OCI-LY7 (cell line): ENCODE measurements around the gene TSHZ2. TPM values are rescaled to one million over a fixed set of nuclear protein-coding genes. Genes with fewer than 3 reads are reported as not detected.

Source experiments
- BruUV-seq: library from RNA; stranded (reverse); fragments of 400-500 nt; replicated peaks from 2 replicates; lab custom pipeline; 2021; lab: Mats Ljungman, UMichigan
- CTCF ChIA-PET: fragments of 300-600 bp; sonication (Branson Sonifier 250); formaldehyde crosslinking; loops from one replicate; lab custom pipeline; 2022; ENCODE audit warnings: antibody characterized with exemption; ENCODE audit not compliant: unreplicated experiment; lab: Charles Lee
- POLR2A ChIA-PET: fragments of 300-600 bp; sonication (Branson Sonifier 250); formaldehyde crosslinking; loops from one replicate; lab custom pipeline; 2022; ENCODE audit warnings: antibody characterized with exemption; lab: Charles Lee
- DNase-seq: peaks from one replicate; pipeline ENCODE4 v3.0.0-alpha.2; 2015; ENCODE audit warnings: low spot score
- H2AFZ ChIP-seq: fragments of 200-600 bp; sonication (generic), shearing (Covaris generic); 2 replicates; pipeline ENCODE4 v1.6.1; 2014; ENCODE audit warnings: mild to moderate bottlenecking, antibody characterized with exemption, low read length, moderate library complexity
- H3K27ac ChIP-seq: fragments of 200-600 bp; sonication (generic); 2 replicates; pipeline ENCODE4 v1.5.1; 2014; ENCODE audit warnings: mixed run types, low read depth, mild to moderate bottlenecking, moderate library complexity, low read length, inconsistent platforms; ENCODE audit not compliant: poor library complexity, severe bottlenecking
- H3K36me3 ChIP-seq: fragments of 200-600 bp; sonication (generic); 2 replicates; pipeline ENCODE4 v1.6.1; 2014; ENCODE audit warnings: mild to moderate bottlenecking, antibody characterized with exemption, low read length, moderate library complexity, mixed read lengths; ENCODE audit not compliant: insufficient read depth
- H3K4me1 ChIP-seq: fragments of 200-600 bp; sonication (generic); 2 replicates; pipeline ENCODE4 v1.5.1; 2014; ENCODE audit warnings: mild to moderate bottlenecking, low read length; ENCODE audit not compliant: insufficient read depth, poor library complexity, severe bottlenecking
- H3K4me2 ChIP-seq: fragments of 200-600 bp; sonication (generic); 2 replicates; pipeline ENCODE4 v1.6.1; 2014; ENCODE audit warnings: mild to moderate bottlenecking, low read length
- H3K4me3 ChIP-seq: fragments of 200-600 bp; sonication (generic); 2 replicates; pipeline ENCODE4 v1.5.1; 2014; ENCODE audit warnings: mild to moderate bottlenecking, low read depth, low read length; ENCODE audit not compliant: poor library complexity, severe bottlenecking
- H3K79me2 ChIP-seq: fragments of 200-600 bp; sonication (generic); 2 replicates; pipeline ENCODE4 v1.6.1; 2016; ENCODE audit warnings: low read depth, mild to moderate bottlenecking, low read length, moderate library complexity, mixed read lengths; ENCODE audit not compliant: insufficient read depth
- H3K9me2 ChIP-seq: fragments of 200-600 bp; sonication (generic); 2 replicates; pipeline ENCODE4 v1.6.1; 2016; ENCODE audit warnings: mild to moderate bottlenecking, low read length, mixed read lengths; ENCODE audit not compliant: insufficient read depth
- H3K9me3 ChIP-seq: fragments of 200-600 bp; sonication (generic); 2 replicates; pipeline ENCODE4 v1.6.1; 2014; ENCODE audit warnings: mild to moderate bottlenecking, mixed run types, low read length, mixed read lengths
- H4K20me1 ChIP-seq: fragments of 200-600 bp; sonication (generic); 2 replicates; pipeline ENCODE4 v1.6.1; 2014; ENCODE audit warnings: mild to moderate bottlenecking, antibody characterized with exemption, low read length, moderate library complexity, mixed read lengths; ENCODE audit not compliant: insufficient read depth
- EZH2phosphoT487 ChIP-seq: fragments of 200-600 bp; sonication (generic); IDR thresholded peaks from 2 replicates; pipeline ENCODE4 v1.6.1; 2018; ENCODE audit warnings: low read depth, borderline replicate concordance, mild to moderate bottlenecking, mixed run types, antibody characterized with exemption, low read length, moderate library complexity, mixed read lengths
- intact Hi-C: fragments of 100-400 bp; cut with micrococcal nuclease; formaldehyde crosslinking; loops from one replicate; pipeline ENCODE4 v1.10.0; 2022; ENCODE audit not compliant: unreplicated experiment
- total RNA-seq, 2 experiments: library from RNA; depleted of rRNA in 1 of 2; stranded (reverse); fragments of >200 nt in 1 of 2; shearing (Covaris generic) in 1 of 2; gene quantifications; 2 replicates each; pipeline ENCODE4 v1.2.3, GENCODE V29; 2014 to 2022
- TF ChIP-seq, protein P1 (sequence below): fragments of 200-600 bp; sonication (generic); conservative IDR thresholded peaks from 2 replicates; pipeline ENCODE4 v1.5.1; 2014; ENCODE audit warnings: mild to moderate bottlenecking, antibody characterized with exemption, low read length, moderate library complexity, mixed read lengths

The TSHZ2 gene
- total RNA-seq, 2 experiments from 2014 or later: not detected

DNA sequence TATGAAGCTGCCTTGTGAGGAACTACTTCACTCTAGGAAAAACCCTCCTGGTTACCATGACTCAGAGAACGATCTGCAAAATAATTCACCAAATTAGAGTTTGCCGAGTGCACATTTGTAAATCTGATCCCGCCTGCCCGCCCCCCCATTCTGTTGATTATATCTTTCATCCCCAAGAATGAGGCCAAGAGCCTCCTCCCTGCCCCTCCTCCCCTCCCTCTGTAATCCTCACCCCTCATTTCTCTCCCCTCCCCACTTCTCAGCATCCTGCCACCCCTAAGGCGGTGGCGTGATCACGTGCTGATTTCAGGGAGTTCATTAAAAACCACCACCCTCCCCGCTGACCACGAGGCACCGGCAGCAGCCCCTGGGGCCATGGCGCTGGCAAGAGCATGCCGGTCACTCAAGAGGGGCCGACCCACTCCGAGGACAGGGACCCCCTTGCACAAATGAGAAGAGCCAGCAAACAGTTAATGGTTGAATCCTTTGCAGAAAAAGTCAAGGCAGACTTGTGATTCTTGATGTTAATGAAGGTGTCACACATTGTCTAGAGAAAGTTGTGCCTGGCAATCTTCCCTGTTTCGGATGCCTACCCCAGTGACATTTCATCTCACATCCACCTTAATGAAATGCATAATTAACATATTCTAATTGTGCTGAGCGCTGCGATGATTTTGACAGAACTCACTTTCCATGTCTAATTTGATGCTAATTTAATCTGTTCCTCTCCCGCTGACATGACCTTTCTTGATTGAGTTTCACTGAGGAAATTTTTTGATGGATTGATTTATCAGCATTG lies 373.6 kb downstream of the TSHZ2 start:
- H3K9me2 ChIP-seq: no peaks in the 10 kb centered on the region
- ChIA-PET CTCF (no interaction called here), POLR2A (no interaction called here)
- TF ChIP-seq, protein P1, sequence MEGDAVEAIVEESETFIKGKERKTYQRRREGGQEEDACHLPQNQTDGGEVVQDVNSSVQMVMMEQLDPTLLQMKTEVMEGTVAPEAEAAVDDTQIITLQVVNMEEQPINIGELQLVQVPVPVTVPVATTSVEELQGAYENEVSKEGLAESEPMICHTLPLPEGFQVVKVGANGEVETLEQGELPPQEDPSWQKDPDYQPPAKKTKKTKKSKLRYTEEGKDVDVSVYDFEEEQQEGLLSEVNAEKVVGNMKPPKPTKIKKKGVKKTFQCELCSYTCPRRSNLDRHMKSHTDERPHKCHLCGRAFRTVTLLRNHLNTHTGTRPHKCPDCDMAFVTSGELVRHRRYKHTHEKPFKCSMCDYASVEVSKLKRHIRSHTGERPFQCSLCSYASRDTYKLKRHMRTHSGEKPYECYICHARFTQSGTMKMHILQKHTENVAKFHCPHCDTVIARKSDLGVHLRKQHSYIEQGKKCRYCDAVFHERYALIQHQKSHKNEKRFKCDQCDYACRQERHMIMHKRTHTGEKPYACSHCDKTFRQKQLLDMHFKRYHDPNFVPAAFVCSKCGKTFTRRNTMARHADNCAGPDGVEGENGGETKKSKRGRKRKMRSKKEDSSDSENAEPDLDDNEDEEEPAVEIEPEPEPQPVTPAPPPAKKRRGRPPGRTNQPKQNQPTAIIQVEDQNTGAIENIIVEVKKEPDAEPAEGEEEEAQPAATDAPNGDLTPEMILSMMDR: no peak
- no peak for TF ChIP-seq EZH2phosphoT487
- no peaks in the 10 kb centered on the region for H3K9me3 ChIP-seq
- no TSS peak for BruUV-seq
- H3K79me2 ChIP-seq: no peaks in the 10 kb centered on the region
- no peak overlapping the region for H3K4me3 ChIP-seq
- H3K4me2 ChIP-seq: no peak overlapping the region
- intact Hi-C loops: no loop called here
- H3K27ac ChIP-seq: no peak overlapping the region
- no peaks in the 10 kb centered on the region for H3K36me3 ChIP-seq
- H3K4me1 ChIP-seq: no peaks in the 10 kb centered on the region
- H2AFZ ChIP-seq: no peak overlapping the region
- H4K20me1 ChIP-seq: no peaks in the 10 kb centered on the region
- no peak for DNase-seq

GRCh38 chr20:53346335-53346648 lies 374.1 kb downstream of the TSHZ2 start:
- intact Hi-C loops: no loop called here
- no peak overlapping the region for H3K4me3 ChIP-seq
- no peaks in the 10 kb centered on the region for H3K79me2 ChIP-seq
- ChIA-PET POLR2A (no interaction called here), CTCF (no interaction called here)
- no peaks in the 10 kb centered on the region for H3K9me2 ChIP-seq
- H2AFZ ChIP-seq: no peak overlapping the region
- no peaks in the 10 kb centered on the region for H3K9me3 ChIP-seq
- no TSS peak for BruUV-seq
- no peak overlapping the region for H3K27ac ChIP-seq
- TF ChIP-seq EZH2phosphoT487: no peak
- TF ChIP-seq, protein P1: no peak
- no peak for DNase-seq
- H4K20me1 ChIP-seq: no peaks in the 10 kb centered on the region
- no peaks in the 10 kb centered on the region for H3K4me1 ChIP-seq
- no peak overlapping the region for H3K4me2 ChIP-seq
- no peaks in the 10 kb centered on the region for H3K36me3 ChIP-seq

DNA sequence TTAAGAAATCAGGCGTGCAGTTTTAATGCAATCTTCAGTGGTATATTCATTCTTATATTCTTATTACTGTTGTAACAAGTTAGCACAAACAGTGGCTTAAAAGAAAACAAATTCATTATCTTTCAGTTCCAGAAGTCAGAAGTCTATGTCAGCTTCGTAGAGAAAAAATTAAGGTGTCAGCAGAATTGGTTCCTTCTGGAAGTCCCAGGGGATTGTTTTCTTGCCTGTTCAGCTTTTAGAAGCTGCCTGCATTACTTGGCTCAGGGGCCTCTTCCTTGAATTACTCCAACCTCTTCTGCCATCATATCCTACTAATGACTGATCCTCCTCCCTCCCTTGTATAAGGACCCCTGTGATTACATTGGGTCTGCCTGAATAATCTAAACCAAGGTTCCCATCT lies 377.6 kb downstream of the TSHZ2 start:
- Histone ChIP-seq H4K20me1 (no peaks in the 10 kb centered on the region), H2AFZ (no peak overlapping the region), H3K4me3 (no peak overlapping the region), H3K9me2 (no peaks in the 10 kb centered on the region), H3K4me2 (no peak overlapping the region), H3K4me1 (no peaks in the 10 kb centered on the region), H3K36me3 (no peaks in the 10 kb centered on the region), H3K27ac (no peak overlapping the region), H3K79me2 (no peaks in the 10 kb centered on the region), H3K9me3 (0 out of 2 replicates have a peak, but pooled peaks cover 1% of the 10 kb centered on the region)
- BruUV-seq: no TSS peak
- CTCF ChIA-PET: no interaction called here
- TF ChIP-seq, protein P1: no peak
- no peak for TF ChIP-seq EZH2phosphoT487
- intact Hi-C loops: no loop called here
- POLR2A ChIA-PET: no interaction called here
- no peak for DNase-seq
